Uterus (tissue), 2 donors: Measurements from ENCODE around the gene GPR146.

Experiments used
- CTCF ChIP-seq, 4 experiments: fragments of 200-600 bp in 2 of 4; fragments of 450-650 bp in 2 of 4; sonication (generic) in 2 of 4; IDR thresholded peaks; one replicate each; pipeline ENCODE4 v1.5.1; 2016 to 2019; ENCODE audit warnings: antibody characterized with exemption in 4 of 4, mild to moderate bottlenecking in 2 of 4, moderate library complexity in 1 of 4
- POLR2A ChIP-seq, 2 donors: fragments of 450-650 bp; IDR thresholded peaks; one replicate each; pipeline ENCODE4 v1.6.1; 2016; ENCODE audit warnings: antibody characterized with exemption in 2 of 2, mild to moderate bottlenecking in 1 of 2, moderate library complexity in 1 of 2

- TF ChIP-seq CTCF (IDR thresholded peaks at IDR 0.05) (no peak), POLR2A (IDR thresholded peaks at IDR 0.05) (no peak)
Observed at GRCh38 chr7:1022801-1023465, 21.4 kb upstream of the GPR146 start.
